Measurements from ENCODE around the gene CALML3. TPM values are rescaled to one million over a fixed set of nuclear protein-coding genes. Genes with fewer than 3 reads are reported as not detected.

CALML3 gene
- total RNA-seq, 1 donor from 2014 or later, result not detected

DNA sequence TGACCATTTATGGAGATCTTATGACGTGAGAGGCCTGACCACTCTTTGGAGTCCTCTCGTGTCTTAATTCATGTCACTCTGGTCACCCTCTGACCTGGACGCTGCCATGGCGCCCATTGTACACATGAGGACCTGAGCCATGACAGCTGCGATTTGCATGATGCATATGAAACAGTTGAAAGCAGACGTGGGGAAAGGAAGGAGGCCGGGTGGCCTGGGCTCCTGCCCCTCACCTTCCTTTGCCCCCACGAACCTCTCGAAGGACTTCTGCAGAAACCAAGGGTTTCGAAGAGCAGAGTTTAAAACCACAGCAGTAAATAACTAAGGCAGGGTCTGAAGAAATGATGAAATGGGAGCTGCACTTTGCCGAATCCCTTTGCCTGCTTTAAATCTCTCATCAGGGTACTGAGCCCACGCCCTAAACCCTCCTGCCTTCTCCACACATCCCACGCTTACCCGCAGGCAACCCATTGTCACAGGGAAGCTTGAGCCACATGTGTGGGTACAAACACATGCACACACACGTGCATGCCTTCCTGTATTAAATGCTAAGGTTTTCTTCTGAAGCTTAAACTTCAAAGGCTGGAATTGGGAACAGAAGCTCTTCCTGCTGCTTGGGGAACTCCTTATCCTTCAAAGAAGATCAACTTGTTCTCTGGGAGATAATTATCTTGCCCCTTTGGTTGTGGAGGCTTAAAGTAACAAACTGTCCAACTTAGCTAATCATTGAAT, 11.7 kb upstream of the CALML3 start:
- H3K36me3 Mint-ChIP-seq (ENCODE audit: unreplicated experiment), result peaks cover 11% of the 10 kb centered on the region
- no peaks in the 10 kb centered on the region for H3K4me1 Mint-ChIP-seq (ENCODE audit: low read depth, unreplicated experiment)
- peaks cover 2% of the 10 kb centered on the region for H3K27me3 Mint-ChIP-seq (ENCODE audit: unreplicated experiment)
- DNase-seq, result no peak
- peaks cover 4% of the 10 kb centered on the region for H3K9me3 Mint-ChIP-seq (ENCODE audit: unreplicated experiment)
- TF ChIP-seq, protein P1, sequence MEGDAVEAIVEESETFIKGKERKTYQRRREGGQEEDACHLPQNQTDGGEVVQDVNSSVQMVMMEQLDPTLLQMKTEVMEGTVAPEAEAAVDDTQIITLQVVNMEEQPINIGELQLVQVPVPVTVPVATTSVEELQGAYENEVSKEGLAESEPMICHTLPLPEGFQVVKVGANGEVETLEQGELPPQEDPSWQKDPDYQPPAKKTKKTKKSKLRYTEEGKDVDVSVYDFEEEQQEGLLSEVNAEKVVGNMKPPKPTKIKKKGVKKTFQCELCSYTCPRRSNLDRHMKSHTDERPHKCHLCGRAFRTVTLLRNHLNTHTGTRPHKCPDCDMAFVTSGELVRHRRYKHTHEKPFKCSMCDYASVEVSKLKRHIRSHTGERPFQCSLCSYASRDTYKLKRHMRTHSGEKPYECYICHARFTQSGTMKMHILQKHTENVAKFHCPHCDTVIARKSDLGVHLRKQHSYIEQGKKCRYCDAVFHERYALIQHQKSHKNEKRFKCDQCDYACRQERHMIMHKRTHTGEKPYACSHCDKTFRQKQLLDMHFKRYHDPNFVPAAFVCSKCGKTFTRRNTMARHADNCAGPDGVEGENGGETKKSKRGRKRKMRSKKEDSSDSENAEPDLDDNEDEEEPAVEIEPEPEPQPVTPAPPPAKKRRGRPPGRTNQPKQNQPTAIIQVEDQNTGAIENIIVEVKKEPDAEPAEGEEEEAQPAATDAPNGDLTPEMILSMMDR (IDR thresholded peaks at IDR 0.05; ENCODE audit: partially characterized antibody, unreplicated experiment), result no peak
- H3K27ac Mint-ChIP-seq (ENCODE audit: unreplicated experiment), result no peak overlapping the region
- H3K4me3 Mint-ChIP-seq (ENCODE audit: unreplicated experiment), result no peak overlapping the region

DNA sequence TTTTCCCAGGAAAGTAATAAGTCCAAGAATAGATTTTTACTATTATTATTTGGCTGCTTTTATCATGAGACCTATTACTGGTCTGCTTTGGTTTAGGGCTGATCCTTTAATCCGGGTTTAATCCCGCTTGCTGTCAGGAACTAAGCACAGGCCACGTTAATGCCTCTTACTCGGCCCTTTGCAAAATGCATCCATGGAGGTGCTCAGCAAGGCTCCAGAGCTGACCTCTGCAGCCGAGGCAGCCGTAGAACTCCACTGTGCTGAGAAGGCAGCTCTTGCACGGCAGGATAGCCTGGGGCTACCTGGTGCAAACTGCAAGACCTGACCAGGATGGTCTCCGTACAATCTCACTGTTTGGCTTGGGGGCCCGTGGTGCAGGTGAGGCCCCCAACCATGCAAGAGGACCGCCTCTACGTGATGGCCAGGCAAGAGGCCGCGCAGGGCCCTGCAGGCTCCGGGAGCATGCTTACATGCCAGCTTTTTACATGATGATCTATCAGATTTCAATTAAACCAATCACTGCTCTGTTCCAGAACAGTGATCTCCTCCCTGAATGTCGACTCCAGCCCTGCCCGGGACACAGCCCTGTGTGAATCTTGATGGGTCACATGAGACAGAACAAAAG, 10.4 kb upstream of the CALML3 start:
- Mint-ChIP-seq H3K27me3 (ENCODE audit: unreplicated experiment) (peaks cover 2% of the 10 kb centered on the region), H3K9me3 (ENCODE audit: unreplicated experiment) (peaks cover 2% of the 10 kb centered on the region), H3K36me3 (ENCODE audit: unreplicated experiment) (peaks cover 4% of the 10 kb centered on the region), H3K27ac (ENCODE audit: unreplicated experiment) (no peak overlapping the region), H3K4me1 (ENCODE audit: low read depth, unreplicated experiment) (no peaks in the 10 kb centered on the region), H3K4me3 (ENCODE audit: unreplicated experiment) (no peak overlapping the region)
- peak; percentile 13 for DNase-seq
- TF ChIP-seq, protein P1 (IDR thresholded peaks at IDR 0.05; ENCODE audit: partially characterized antibody, unreplicated experiment), result no peak

DNA sequence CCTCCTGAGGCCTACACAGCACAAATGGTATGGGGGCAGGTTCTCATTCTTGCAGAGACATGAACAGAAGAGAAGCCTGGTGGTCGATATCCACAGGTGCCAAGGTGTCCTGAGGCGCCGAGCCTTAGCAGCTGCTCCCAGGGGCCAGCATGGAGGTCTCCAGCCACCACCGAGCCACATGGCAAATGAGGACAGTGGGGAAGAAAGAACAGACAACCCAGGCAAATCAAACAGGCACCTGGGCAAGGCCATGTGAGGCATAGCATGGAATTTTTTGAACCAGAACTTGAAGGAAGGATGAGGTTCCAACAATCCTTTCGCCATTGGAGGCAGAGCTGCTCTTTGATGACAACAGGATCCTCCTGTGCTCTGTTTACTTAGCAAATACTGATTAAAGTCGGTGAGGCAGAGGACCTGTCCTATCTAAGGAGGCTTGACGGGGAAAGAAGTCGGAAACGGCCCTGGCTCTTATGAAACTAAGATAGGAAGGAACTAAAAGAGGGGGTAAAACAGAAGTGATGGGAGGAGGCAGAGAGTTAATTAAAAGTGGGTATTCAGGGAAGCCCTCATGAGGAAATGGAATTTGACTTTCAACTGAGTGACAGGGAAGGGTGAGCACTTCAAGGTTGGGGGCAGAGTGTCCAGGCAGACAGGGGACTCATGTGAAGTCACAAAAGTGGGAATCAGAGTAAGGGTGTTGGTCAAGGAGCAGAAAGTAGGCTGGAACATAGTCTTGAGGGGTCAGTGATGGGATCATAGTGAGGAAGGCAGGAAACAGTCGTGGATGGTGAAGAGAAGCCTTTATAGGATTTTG, 8.6 kb upstream of the CALML3 start:
- TF ChIP-seq, protein P1 (IDR thresholded peaks at IDR 0.05; ENCODE audit: partially characterized antibody, unreplicated experiment), result no peak
- DNase-seq, result no peak
- no peaks in the 10 kb centered on the region for H3K4me1 Mint-ChIP-seq (ENCODE audit: low read depth, unreplicated experiment)
- H3K9me3 Mint-ChIP-seq (ENCODE audit: unreplicated experiment), result peaks cover 2% of the 10 kb centered on the region
- no peak overlapping the region for H3K27ac Mint-ChIP-seq (ENCODE audit: unreplicated experiment)
- peaks cover 2% of the 10 kb centered on the region for H3K27me3 Mint-ChIP-seq (ENCODE audit: unreplicated experiment)
- no peak overlapping the region for H3K4me3 Mint-ChIP-seq (ENCODE audit: unreplicated experiment)
- H3K36me3 Mint-ChIP-seq (ENCODE audit: unreplicated experiment), result peaks cover 4% of the 10 kb centered on the region

- H3K4me1 Mint-ChIP-seq (ENCODE audit: low read depth, unreplicated experiment), result no peaks in the 10 kb centered on the region
- H3K4me3 Mint-ChIP-seq (ENCODE audit: unreplicated experiment), result no peak overlapping the region
- H3K27me3 Mint-ChIP-seq (ENCODE audit: unreplicated experiment), result peaks cover 2% of the 10 kb centered on the region
- H3K36me3 Mint-ChIP-seq (ENCODE audit: unreplicated experiment), result peaks cover 4% of the 10 kb centered on the region
- TF ChIP-seq, protein P1 (IDR thresholded peaks at IDR 0.05; ENCODE audit: partially characterized antibody, unreplicated experiment), result no peak
- DNase-seq, result no peak
- no peak overlapping the region for H3K27ac Mint-ChIP-seq (ENCODE audit: unreplicated experiment)
- H3K9me3 Mint-ChIP-seq (ENCODE audit: unreplicated experiment), result peaks cover 2% of the 10 kb centered on the region
These were observed 7.2 kb upstream of the CALML3 start for GRCh38 chr10:5517546-5517945.

All from glutamatergic neuron (in vitro differentiated cells).